H1 (cell line): ENCODE data around the gene MVD. TPM values are rescaled to one million over a fixed set of nuclear protein-coding genes. Genes with fewer than 3 reads are reported as not detected.

Experiments used
- EZH2 ChIP-seq: fragments of 200-600 bp; sonication (generic); IDR thresholded peaks from 2 replicates; pipeline ENCODE4 v1.7.1; 2012; ENCODE audit warnings: low read depth, mild to moderate bottlenecking, moderate library complexity, low read length, inconsistent platforms; ENCODE audit not compliant: severe bottlenecking
- MAFK ChIP-seq: IDR thresholded peaks from 2 replicates; pipeline ENCODE4 v1.6.1; 2012; ENCODE audit warnings: low read depth, mild to moderate bottlenecking, improper control_type of control experiment, low read length
- RAD21 ChIP-seq, 2 experiments: IDR thresholded peaks in 1 of 2; conservative IDR thresholded peaks in 1 of 2; 2 replicates each; pipeline ENCODE4 v1.6.1; 2011; ENCODE audit warnings: low read depth in 2 of 2, low read length in 2 of 2, improper control_type of control experiment in 1 of 2, inconsistent platforms in 1 of 2, mild to moderate bottlenecking in 1 of 2, moderate library complexity in 1 of 2
- SIRT6 ChIP-seq: IDR thresholded peaks from one replicate; pipeline ENCODE4 v1.7.1; 2012; ENCODE audit warnings: low read length, inconsistent platforms
- SUZ12 ChIP-seq: fragments of 200-600 bp; sonication (generic); IDR thresholded peaks from 2 replicates; pipeline ENCODE4 v1.6.1; 2012; ENCODE audit warnings: mild to moderate bottlenecking, inconsistent platforms, low read length, moderate library complexity, mixed read lengths
- polyA plus RNA-seq, 7 experiments: library from polyadenylated mRNA; depleted of rRNA in 3 of 7; stranded (reverse) in 5 of 7; unstranded in 2 of 7; fragments of >200 nt in 5 of 7; fragments of 200-250 nt in 2 of 7; gene quantifications; 1 replicate in 5 of 7; 2 replicates in 1 of 7; 4 replicates in 1 of 7; pipeline versions ENCODE4 v1.2.1 to v1.2.3, GENCODE V29; 2011 to 2013; ENCODE audit warnings: missing spikeins in 2 of 7, mixed read lengths in 2 of 7
- total RNA-seq: library from RNA; stranded (reverse); fragmentation: NEBNext Ultra II Directional; extraction: Animal tissue kit (Norgen Biotek cat#: 25700); gene quantifications from 2 replicates; pipeline ENCODE4 v1.2.1, GENCODE V29; 2021
- TF ChIP-seq, protein P1 (sequence below): fragments of 300-600 bp; sonication (generic); IDR thresholded peaks from 2 replicates; pipeline ENCODE4 v1.7.1; 2012; ENCODE audit warnings: low read length, moderate library complexity, mild to moderate bottlenecking, inconsistent platforms; ENCODE audit not compliant: insufficient replicate concordance

MVD gene
- total and polyA plus RNA-seq, 2 of the 8 experiments (the other 6 are each of a cell fraction or from before 2014, with no cell fraction given), result 47.2 to 77.3 TPM

GRCh38 chr16:88693420-88694177 is 30.7 kb upstream of the MVD start (continued):
- TF ChIP-seq, protein P1, sequence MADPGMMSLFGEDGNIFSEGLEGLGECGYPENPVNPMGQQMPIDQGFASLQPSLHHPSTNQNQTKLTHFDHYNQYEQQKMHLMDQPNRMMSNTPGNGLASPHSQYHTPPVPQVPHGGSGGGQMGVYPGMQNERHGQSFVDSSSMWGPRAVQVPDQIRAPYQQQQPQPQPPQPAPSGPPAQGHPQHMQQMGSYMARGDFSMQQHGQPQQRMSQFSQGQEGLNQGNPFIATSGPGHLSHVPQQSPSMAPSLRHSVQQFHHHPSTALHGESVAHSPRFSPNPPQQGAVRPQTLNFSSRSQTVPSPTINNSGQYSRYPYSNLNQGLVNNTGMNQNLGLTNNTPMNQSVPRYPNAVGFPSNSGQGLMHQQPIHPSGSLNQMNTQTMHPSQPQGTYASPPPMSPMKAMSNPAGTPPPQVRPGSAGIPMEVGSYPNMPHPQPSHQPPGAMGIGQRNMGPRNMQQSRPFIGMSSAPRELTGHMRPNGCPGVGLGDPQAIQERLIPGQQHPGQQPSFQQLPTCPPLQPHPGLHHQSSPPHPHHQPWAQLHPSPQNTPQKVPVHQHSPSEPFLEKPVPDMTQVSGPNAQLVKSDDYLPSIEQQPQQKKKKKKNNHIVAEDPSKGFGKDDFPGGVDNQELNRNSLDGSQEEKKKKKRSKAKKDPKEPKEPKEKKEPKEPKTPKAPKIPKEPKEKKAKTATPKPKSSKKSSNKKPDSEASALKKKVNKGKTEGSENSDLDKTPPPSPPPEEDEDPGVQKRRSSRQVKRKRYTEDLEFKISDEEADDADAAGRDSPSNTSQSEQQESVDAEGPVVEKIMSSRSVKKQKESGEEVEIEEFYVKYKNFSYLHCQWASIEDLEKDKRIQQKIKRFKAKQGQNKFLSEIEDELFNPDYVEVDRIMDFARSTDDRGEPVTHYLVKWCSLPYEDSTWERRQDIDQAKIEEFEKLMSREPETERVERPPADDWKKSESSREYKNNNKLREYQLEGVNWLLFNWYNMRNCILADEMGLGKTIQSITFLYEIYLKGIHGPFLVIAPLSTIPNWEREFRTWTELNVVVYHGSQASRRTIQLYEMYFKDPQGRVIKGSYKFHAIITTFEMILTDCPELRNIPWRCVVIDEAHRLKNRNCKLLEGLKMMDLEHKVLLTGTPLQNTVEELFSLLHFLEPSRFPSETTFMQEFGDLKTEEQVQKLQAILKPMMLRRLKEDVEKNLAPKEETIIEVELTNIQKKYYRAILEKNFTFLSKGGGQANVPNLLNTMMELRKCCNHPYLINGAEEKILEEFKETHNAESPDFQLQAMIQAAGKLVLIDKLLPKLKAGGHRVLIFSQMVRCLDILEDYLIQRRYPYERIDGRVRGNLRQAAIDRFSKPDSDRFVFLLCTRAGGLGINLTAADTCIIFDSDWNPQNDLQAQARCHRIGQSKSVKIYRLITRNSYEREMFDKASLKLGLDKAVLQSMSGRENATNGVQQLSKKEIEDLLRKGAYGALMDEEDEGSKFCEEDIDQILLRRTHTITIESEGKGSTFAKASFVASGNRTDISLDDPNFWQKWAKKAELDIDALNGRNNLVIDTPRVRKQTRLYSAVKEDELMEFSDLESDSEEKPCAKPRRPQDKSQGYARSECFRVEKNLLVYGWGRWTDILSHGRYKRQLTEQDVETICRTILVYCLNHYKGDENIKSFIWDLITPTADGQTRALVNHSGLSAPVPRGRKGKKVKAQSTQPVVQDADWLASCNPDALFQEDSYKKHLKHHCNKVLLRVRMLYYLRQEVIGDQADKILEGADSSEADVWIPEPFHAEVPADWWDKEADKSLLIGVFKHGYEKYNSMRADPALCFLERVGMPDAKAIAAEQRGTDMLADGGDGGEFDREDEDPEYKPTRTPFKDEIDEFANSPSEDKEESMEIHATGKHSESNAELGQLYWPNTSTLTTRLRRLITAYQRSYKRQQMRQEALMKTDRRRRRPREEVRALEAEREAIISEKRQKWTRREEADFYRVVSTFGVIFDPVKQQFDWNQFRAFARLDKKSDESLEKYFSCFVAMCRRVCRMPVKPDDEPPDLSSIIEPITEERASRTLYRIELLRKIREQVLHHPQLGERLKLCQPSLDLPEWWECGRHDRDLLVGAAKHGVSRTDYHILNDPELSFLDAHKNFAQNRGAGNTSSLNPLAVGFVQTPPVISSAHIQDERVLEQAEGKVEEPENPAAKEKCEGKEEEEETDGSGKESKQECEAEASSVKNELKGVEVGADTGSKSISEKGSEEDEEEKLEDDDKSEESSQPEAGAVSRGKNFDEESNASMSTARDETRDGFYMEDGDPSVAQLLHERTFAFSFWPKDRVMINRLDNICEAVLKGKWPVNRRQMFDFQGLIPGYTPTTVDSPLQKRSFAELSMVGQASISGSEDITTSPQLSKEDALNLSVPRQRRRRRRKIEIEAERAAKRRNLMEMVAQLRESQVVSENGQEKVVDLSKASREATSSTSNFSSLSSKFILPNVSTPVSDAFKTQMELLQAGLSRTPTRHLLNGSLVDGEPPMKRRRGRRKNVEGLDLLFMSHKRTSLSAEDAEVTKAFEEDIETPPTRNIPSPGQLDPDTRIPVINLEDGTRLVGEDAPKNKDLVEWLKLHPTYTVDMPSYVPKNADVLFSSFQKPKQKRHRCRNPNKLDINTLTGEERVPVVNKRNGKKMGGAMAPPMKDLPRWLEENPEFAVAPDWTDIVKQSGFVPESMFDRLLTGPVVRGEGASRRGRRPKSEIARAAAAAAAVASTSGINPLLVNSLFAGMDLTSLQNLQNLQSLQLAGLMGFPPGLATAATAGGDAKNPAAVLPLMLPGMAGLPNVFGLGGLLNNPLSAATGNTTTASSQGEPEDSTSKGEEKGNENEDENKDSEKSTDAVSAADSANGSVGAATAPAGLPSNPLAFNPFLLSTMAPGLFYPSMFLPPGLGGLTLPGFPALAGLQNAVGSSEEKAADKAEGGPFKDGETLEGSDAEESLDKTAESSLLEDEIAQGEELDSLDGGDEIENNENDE, result no peak
- TF ChIP-seq SIRT6 (no peak), SUZ12 (no peak), RAD21 (IDR thresholded peaks at IDR 0.05 in 1 of 2, conservative IDR thresholded peaks at IDR 0.05 in 1 of 2; ENCODE audit: low read depth in 2 of 2, low read length in 2 of 2) (no peak), MAFK (no peak), EZH2 (no peak)
- TF ChIP-seq, all 59 proteins: peak for 0
